ENCODE measurements around the gene KRT3. TPM values are rescaled to one million over a fixed set of nuclear protein-coding genes. Genes with fewer than 3 reads are reported as not detected.
A peak's percentile ranks its signal among the peaks of the same experiment; 100 is the strongest.

Gene KRT3
- total RNA-seq, 2 donors from 2014 or later, result not detected

DNA sequence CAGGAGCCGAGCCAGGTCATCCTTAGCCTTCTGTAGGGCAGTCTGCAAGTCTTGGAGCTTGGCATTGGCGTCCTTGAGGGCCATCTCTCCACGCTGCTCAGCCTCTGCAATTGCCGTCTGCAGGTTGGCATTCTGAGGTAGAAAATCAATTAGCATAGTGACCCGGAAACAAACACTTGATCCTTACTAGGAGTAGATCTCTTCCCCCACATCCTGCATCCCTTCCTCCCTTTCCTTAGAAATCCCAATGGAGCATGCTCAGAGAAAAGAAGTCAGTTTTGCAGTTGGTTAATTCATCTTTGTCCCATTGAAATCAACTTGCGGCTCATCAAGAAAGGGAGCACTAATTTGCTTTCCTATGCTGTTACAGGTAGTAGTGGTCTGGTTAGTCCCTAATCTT lies 24.8 kb downstream of the KRT3 start:
- no peak for DNase-seq

DNA sequence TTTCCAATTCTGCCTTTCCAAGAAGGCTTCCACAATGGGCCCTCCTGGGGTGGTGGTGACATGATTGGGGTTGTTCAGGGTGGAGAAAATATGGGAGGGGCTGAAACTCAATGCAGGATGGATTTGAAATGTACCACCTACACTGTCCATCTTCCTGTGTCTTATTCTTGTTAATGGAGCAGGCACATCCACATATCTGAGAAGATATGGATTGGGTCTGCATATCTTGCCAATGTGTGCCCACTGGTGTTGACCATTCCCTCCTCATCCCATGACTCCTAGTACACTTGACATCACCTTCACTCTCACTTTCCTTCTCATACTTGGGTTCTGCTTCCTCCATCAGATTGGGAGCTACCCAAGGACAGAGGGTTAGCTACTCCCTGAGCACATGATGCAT lies 26.0 kb downstream of the KRT3 start:
- TF ChIP-seq, protein P1, sequence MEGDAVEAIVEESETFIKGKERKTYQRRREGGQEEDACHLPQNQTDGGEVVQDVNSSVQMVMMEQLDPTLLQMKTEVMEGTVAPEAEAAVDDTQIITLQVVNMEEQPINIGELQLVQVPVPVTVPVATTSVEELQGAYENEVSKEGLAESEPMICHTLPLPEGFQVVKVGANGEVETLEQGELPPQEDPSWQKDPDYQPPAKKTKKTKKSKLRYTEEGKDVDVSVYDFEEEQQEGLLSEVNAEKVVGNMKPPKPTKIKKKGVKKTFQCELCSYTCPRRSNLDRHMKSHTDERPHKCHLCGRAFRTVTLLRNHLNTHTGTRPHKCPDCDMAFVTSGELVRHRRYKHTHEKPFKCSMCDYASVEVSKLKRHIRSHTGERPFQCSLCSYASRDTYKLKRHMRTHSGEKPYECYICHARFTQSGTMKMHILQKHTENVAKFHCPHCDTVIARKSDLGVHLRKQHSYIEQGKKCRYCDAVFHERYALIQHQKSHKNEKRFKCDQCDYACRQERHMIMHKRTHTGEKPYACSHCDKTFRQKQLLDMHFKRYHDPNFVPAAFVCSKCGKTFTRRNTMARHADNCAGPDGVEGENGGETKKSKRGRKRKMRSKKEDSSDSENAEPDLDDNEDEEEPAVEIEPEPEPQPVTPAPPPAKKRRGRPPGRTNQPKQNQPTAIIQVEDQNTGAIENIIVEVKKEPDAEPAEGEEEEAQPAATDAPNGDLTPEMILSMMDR (IDR thresholded peaks at IDR 0.05), result no peak
- intact Hi-C loops (cut with DNase I), result no loop called here
- Histone ChIP-seq H3K27me3 (no peaks in the 10 kb centered on the region), H3K4me1 (no peaks in the 10 kb centered on the region), H3K9ac (ENCODE audit: low read depth in 2 of 2, low read length in 2 of 2) (no peak overlapping the region), H3K9me3 (no peaks in the 10 kb centered on the region), H3K36me3 (no peaks in the 10 kb centered on the region), H3K27ac (no peak overlapping the region), H3K4me3 (no peak overlapping the region)
- no peak for DNase-seq

More for the DNA sequence above, 24.8 kb downstream of the KRT3 start:
- Histone ChIP-seq H3K9ac (ENCODE audit: low read depth in 2 of 2, low read length in 2 of 2) (peak overlapping the region in 1 of 2 donors; percentile 12), H3K4me3 (no peak overlapping the region), H3K27ac (no peak overlapping the region), H3K9me3 (no peaks in the 10 kb centered on the region), H3K4me1 (no peaks in the 10 kb centered on the region), H3K36me3 (no peaks in the 10 kb centered on the region), H3K27me3 (no peaks in the 10 kb centered on the region)
- TF ChIP-seq, protein P1 (IDR thresholded peaks at IDR 0.05), result no peak
- intact Hi-C loops (cut with DNase I), result no loop called here

DNA sequence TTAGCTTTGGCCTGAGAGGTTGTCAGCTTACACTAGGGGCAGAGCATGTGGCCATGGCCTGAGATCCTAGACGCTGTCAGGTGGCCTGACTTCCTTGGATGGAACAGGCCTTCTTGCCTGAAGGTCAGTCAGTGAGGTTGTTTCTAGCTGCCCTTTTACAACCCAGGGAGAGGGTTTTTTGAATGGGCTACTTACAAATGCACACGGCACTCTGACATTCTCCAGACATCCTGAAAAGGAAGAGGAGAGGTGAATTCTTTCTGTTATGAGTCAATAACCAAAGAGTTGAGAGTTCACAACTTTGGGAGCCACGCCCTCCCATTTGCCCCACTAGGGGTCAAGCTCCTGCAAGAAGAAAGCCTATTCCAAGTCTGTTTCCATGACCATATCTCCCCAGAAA lies 26.6 kb downstream of the KRT3 start:
- Histone ChIP-seq H3K4me1 (no peaks in the 10 kb centered on the region), H3K27me3 (no peaks in the 10 kb centered on the region), H3K27ac (no peak overlapping the region), H3K9ac (ENCODE audit: low read depth in 2 of 2, low read length in 2 of 2) (no peak overlapping the region), H3K36me3 (no peaks in the 10 kb centered on the region), H3K9me3 (no peaks in the 10 kb centered on the region), H3K4me3 (no peak overlapping the region)
- TF ChIP-seq, protein P1 (IDR thresholded peaks at IDR 0.05), result no peak
- intact Hi-C loops (cut with DNase I), result no loop called here
- no peak for DNase-seq

DNA sequence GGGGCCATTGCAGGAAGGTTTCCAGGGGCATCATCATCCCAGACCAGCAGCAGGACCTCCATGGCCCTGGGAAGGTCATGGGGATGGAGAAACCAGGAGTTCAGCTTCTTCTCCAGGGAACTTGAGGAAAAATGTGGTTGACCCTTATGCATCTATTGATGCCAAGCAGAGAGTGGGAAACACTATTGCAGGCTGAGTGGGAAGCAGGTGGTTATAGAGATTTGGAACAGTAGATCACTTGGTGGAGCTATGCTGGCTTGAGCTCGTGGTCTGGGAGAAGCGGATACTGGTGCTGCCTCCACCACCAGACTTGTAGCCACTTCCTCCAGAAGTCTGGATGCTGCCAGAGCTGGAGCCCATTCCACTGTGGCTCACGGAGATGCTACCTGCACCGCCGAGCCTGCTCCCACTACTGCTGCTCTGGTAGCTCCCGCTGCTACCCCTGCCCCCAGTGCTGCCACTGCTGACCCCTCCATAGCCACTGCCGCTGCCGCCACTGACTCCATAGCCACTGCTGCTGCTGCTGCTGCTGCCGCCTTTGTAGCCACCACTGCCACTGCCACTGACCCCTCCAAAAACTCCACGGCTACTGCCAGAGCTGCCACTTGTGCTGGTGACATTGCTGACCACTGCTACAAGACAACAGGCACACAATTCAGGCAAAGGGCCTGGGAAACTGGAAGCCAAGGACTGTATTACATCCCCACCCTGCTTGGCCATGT lies 27.3 kb downstream of the KRT3 start:
- Histone ChIP-seq H3K27ac (no peak overlapping the region), H3K27me3 (no peaks in the 10 kb centered on the region), H3K4me3 (no peak overlapping the region), H3K9me3 (no peaks in the 10 kb centered on the region), H3K9ac (ENCODE audit: low read depth in 2 of 2, low read length in 2 of 2) (no peak overlapping the region), H3K4me1 (no peaks in the 10 kb centered on the region), H3K36me3 (no peaks in the 10 kb centered on the region)
- TF ChIP-seq, protein P1 (IDR thresholded peaks at IDR 0.05), result no peak
- no peak for DNase-seq
- intact Hi-C loops (cut with DNase I), result no loop called here

DNA sequence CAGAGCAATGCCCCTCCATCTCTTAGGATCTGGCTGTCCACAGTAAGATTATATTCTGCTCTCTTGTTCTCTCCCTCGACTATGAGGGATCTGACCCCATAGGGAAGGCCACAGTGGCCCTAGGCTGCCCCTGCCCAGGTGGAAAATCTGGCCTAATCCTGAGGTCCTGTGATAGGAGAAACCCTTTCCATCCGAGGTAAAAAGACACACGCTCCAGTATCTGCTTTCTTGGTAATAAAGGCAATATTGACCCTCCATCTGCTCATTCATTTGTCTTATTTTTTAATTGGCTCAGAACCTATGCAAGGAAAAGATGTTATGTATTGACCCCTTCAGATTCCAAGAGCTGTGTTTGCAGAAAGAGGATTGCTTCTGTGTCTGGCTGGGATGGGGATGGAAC lies 28.5 kb downstream of the KRT3 start:
- H3K4me3 ChIP-seq, result no peak overlapping the region
- H3K9me3 ChIP-seq, result no peaks in the 10 kb centered on the region
- no peaks in the 10 kb centered on the region for H3K36me3 ChIP-seq
- no peaks in the 10 kb centered on the region for H3K27me3 ChIP-seq
- no peak for DNase-seq
- H3K4me1 ChIP-seq, result no peaks in the 10 kb centered on the region
- no peak overlapping the region for H3K9ac ChIP-seq (ENCODE audit: low read depth in 2 of 2, low read length in 2 of 2)
- TF ChIP-seq, protein P1 (IDR thresholded peaks at IDR 0.05), result no peak
- no peak overlapping the region for H3K27ac ChIP-seq
- intact Hi-C loops (cut with DNase I), result no loop called here

Data from colonic mucosa (tissue), 4 donors.